GM21447 (cell line): ENCODE results near the gene TRAPPC1.
"Not testable (repeated sequence)": the region's sequence is repeated elsewhere in the genome, so short reads cannot be mapped to it uniquely, and the experiment has no call there.

ENCODE experiments used
- ATAC-seq: cut with Tn5 transposase; IDR thresholded peaks from one replicate; pipeline ENCODE4 v1.9.1; 2021; ENCODE audit not compliant: unreplicated experiment

TRAPPC1 gene

DNA sequence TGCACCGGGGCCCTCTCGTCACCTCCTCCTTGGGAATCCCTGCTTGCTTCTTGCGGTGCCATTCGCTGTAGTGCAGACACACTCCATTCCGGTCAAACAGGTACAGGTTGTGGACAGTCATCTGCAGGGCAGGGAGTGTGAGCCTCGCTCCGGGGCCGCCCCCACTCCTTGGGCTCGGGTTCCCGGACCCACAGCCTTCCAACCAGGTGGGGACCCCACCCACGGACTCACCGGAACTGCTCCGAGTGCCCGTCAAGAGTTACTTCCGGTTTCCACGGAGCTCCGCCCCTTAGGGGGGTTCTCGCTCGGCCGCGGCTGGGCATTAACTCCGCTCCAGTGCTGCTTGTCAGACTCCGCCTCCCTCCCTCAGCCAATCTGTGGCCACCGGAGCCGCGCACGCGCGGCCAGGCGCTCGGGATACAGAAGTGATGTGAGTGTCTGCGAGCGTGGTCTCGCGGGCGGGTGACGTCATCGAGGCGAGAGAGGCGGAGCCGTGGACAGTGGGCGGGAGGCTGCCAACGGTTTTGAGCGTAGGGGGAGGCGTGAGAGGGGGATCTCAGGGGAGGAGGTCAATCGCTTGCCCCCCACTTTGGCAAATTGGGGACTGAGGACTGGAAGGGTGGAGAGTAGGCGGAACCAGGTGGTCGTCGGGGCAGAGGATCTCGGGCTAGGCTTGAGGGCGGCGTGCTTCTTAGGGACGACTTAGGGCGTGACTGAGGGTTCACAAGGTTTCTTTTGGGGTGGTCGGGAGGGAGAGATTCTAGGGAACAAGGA is at the start of gene TRAPPC1, which contains the start of gene CNTROB:
Gene TRAPPC1 (minus strand): TSS at position 238 of the 774 bp plus-strand sequence. CDS start 117 bp downstream, at position 121.
Gene CNTROB (plus strand): TSS at position 498 of the 774 bp plus-strand sequence. CDS start 874 bp downstream, outside the sequence.
- peak; percentile 79 for ATAC-seq

DNA sequence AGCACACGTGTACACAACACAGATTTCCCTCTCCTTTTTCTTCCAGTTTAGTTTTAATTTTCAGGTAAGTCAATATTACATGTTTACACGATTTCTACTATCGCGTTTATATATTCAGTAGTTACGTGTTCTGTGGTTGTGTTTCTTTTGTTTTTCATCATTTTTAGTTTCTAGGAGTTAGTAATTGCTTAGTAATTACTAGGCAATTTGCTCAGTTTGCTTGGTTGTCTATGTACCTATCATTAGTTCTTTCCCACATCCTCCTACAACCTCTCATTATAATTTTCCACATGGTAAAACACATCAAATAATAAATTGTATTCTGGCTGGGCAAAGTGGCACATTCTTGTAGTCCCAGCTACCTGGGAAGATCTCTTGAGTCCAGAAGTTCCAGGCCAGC is 46.1 kb upstream of the TRAPPC1 start:
- no peak for ATAC-seq

DNA sequence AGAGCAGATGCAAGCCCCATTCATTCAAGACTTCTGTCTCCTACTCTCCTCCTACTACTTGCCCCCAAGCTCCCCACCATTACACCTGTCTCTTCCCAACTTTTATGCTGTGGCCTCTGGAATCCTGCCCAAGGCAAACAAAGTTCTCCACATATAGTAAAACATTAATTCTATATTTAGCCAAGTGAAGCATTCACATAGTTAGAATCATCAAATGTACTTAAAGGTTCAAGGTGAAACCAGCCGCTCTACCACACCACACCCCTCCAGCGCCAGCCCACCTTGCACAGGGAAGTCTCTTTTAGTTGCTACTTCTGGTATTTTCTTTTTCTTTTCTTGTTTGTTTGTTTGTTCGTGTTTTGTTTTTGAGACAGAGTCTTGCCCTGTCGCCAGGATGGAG is 45.3 kb upstream of the TRAPPC1 start:
- ATAC-seq = no peak

GRCh38 chr17:7974638-7975131 is 42.9 kb upstream of the TRAPPC1 start:
- ATAC-seq = no peak

GRCh38 chr17:7972131-7972785 is 40.5 kb upstream of the TRAPPC1 start:
- no peak for ATAC-seq

- no peak for ATAC-seq
These were observed 39.9 kb upstream of the TRAPPC1 start for GRCh38 chr17:7971651-7972050.

GRCh38 chr17:7969433-7969832 is 37.7 kb upstream of the TRAPPC1 start:
- ATAC-seq = no peak

GRCh38 chr17:7967751-7968150 is 36.0 kb upstream of the TRAPPC1 start:
- no peak for ATAC-seq

GRCh38 chr17:7961421-7961820 is 29.7 kb upstream of the TRAPPC1 start:
- ATAC-seq = no peak

DNA sequence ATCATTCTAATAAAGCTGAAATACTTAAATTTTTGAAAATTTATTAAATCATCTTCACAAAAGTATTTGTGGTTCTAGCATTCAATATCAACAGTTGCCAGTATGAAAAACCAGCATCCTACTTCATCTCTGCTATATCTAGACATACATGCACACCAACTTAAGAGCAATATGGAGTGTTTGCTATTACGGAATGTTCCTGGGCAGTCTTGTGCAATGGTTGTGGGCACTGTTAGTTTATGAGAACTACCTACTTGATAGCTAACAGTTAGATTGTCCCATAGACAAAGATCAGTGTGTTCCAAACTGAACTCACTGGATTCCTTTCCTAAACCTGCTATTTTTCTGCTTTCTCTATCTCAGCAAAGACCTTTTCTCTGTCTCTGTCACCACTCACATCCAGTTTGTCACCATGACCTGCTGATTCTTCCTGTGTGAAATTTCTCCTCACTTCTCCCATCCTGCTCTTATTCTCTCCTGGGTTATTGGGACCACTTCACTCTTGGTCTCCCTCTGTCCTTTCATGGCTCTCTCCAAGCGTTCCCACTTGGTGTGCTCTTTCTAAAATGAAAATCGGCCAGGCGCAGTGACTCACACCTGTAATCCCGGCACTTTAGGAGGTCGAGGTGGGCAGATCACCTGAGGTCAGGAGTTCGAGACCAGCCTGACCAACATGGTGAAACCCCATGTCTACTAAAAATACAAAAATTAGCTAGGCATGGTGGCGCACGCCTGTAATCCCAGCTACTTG is 27.9 kb upstream of the TRAPPC1 start:
- ATAC-seq = no peak

GRCh38 chr17:7956228-7956965 is 24.7 kb upstream of the TRAPPC1 start:
- ATAC-seq = no peak

GRCh38 chr17:7955414-7956227 is 23.9 kb upstream of the TRAPPC1 start:
- ATAC-seq = no peak

- ATAC-seq = not testable (repeated sequence)
These were observed 21.5 kb upstream of the TRAPPC1 start for GRCh38 chr17:7953266-7953665.

- ATAC-seq = no peak
These were observed 19.5 kb upstream of the TRAPPC1 start for GRCh38 chr17:7951143-7951792.

DNA sequence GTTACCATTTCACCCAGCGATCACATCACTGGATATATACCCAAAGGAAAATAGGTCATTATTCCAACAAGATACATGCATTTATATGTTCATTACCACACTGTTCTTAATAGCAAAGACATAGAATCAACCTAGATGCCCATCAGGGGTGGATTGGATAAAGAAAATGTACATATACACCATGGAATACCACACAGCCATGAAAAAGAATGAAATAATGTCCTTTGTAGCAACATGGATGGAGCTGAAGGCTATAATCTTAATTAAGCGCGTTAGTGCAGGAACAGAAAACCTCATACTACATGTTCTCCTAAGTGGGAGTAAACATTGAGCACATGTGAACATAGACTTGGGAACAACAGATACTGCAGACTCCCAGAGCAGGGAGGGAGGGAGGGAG is 18.8 kb upstream of the TRAPPC1 start:
- ATAC-seq = no peak

DNA sequence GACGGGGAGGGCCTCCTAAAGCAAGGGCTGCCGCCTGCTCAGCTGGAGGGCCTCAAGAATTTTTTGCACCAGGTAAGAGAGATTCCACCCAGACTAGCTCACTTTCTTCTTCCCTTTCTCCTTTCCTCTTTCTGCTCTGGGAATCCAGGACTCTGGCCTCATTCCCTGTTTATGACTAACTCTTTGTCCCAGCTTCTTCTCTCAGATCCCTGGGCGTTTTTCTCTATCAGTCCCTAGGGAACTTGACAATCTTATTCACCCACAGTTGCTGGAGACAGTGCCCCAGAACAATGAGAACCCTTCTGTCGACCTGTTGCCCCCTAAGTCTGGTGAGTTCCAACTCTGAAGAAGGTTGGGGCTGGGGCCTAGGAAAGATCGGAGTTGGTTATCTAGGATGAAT is 15.9 kb upstream of the TRAPPC1 start:
- no peak for ATAC-seq

DNA sequence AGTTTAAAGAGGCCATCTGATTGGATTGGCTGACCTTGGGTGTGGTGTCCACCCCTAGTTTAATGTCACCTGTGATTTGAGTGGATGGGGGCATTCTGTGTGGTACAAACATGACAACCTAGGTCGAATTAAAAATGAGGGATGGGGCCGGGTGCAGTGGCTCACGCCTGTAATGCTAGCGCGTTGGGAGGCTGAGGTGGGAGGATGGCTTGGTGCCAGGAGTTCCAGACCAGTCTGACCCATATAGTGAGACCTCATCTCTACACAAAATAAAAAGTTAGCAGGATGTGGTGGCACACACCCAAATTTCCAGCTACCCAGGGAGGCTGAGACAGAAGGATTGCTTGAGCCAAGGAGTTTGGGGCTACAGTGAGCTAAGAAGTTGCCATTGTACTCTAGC is 14.7 kb upstream of the TRAPPC1 start:
- ATAC-seq = no peak

- ATAC-seq = no peak
These were observed 13.9 kb upstream of the TRAPPC1 start for GRCh38 chr17:7945651-7946050.

DNA sequence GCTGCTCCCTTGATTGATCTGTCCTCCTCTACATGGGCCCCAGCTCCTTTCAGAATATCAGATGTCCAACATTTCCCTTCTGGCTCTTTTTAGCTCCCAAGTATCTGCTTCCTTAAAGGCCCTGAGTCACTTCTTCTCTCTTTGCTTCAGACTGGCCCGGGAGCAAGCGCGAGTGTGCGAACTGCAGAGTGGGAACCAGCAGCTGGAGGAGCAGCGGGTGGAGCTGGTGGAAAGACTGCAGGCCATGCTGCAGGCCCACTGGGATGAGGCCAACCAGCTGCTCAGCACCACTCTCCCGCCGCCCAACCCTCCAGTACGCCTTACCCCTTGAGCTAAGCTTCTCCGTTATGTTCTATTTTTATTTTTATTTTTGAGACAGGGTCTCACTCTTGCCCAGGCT is 12.6 kb upstream of the TRAPPC1 start:
- ATAC-seq = no peak
